ENCODE data around the gene USP3.

GRCh38 chr15:63559753-63560152 lies 55.4 kb downstream of the USP3 start:
- TF ChIP-seq CTCF (IDR thresholded peaks at IDR 0.05): no peak
- no peak for TF ChIP-seq EZH2 (IDR thresholded peaks at IDR 0.05; ENCODE audit: borderline replicate concordance, insufficient read depth, low read depth, low read length, poor library complexity, severe bottlenecking)

Measured in B cell (primary cell).